ENCODE measurements around the gene KRT26. TPM values are rescaled to one million over a fixed set of nuclear protein-coding genes. Genes with fewer than 3 reads are reported as not detected.

The KRT26 gene
- total RNA-seq, 1 experiment from 2014 or later: not detected

- CTCF ChIA-PET: interaction anchor here (0.7 to 1.8 kb wide), 6 partner anchors 9 to 167 kb away, joined by 3 to 5 read pairs (median 4); partner anchors contain the start of gene KRT26
- Mint-ChIP-seq H3K9me3 (ENCODE audit: low read depth, unreplicated experiment) (no peaks in the 10 kb centered on the region), H3K36me3 (ENCODE audit: insufficient read depth, unreplicated experiment) (no peaks in the 10 kb centered on the region), H3K4me1 (ENCODE audit: low read depth, unreplicated experiment) (no peaks in the 10 kb centered on the region), H3K27me3 (ENCODE audit: unreplicated experiment) (peaks cover 42% of the 10 kb centered on the region), H3K4me3 (ENCODE audit: low read depth, unreplicated experiment) (no peak within 1 kb of the TSS), H3K27ac (ENCODE audit: unreplicated experiment) (no peak within 1 kb of the TSS)
- no TSS peak for BruUV-seq (replicated peaks)
- intact Hi-C loops (cut with micrococcal nuclease; ENCODE audit: unreplicated experiment): no loop called here
- TF ChIP-seq CTCF (IDR thresholded peaks at IDR 0.05; ENCODE audit: unreplicated experiment): no peak
- DNase-seq: no peak
Measured at GRCh38 chr17:40782450-40782849, 10.4 kb upstream of the KRT26 start, which contains the start of gene KRT27. Gene KRT27, minus strand, starts transcription at chr17:40782550. Its CDS starts 57 bp downstream, at chr17:40782493.

- TF ChIP-seq CTCF (IDR thresholded peaks at IDR 0.05; ENCODE audit: unreplicated experiment): no peak
- H3K4me1 Mint-ChIP-seq (ENCODE audit: low read depth, unreplicated experiment): no peaks in the 10 kb centered on the region
Measured at GRCh38 chr17:40779181-40779909, 7.3 kb upstream of the KRT26 start.

GRCh38 chr17:40778461-40778860 is 6.5 kb upstream of the KRT26 start:
- no peak overlapping the region for H3K4me3 Mint-ChIP-seq (ENCODE audit: low read depth, unreplicated experiment)
- H3K27me3 Mint-ChIP-seq (ENCODE audit: unreplicated experiment): peaks cover 69% of the 10 kb centered on the region
- H3K27ac Mint-ChIP-seq (ENCODE audit: unreplicated experiment): no peak overlapping the region

More at GRCh38 chr17:40779181-40779909, 7.3 kb upstream of the KRT26 start:
- Mint-ChIP-seq H3K9me3 (ENCODE audit: low read depth, unreplicated experiment) (no peaks in the 10 kb centered on the region), H3K27ac (ENCODE audit: unreplicated experiment) (no peak overlapping the region), H3K27me3 (ENCODE audit: unreplicated experiment) (peaks cover 72% of the 10 kb centered on the region), H3K36me3 (ENCODE audit: insufficient read depth, unreplicated experiment) (no peaks in the 10 kb centered on the region), H3K4me3 (ENCODE audit: low read depth, unreplicated experiment) (no peak overlapping the region)
- BruUV-seq (replicated peaks): no TSS peak
- intact Hi-C loops (cut with micrococcal nuclease; ENCODE audit: unreplicated experiment): no loop called here
- no peak for DNase-seq
- CTCF ChIA-PET: interaction anchor here (0.5 to 1.6 kb wide), 8 partner anchors 12 to 704 kb away, joined by 3 to 8 read pairs (median 3); partner anchors contain the start of genes KRT222 and KRT25

GRCh38 chr17:40777971-40778370 is 6.0 kb upstream of the KRT26 start:
- H3K27me3 Mint-ChIP-seq (ENCODE audit: unreplicated experiment): peaks cover 68% of the 10 kb centered on the region
- H3K9me3 Mint-ChIP-seq (ENCODE audit: low read depth, unreplicated experiment): no peaks in the 10 kb centered on the region
- no peak for TF ChIP-seq CTCF (IDR thresholded peaks at IDR 0.05; ENCODE audit: unreplicated experiment)
- intact Hi-C loops (cut with micrococcal nuclease; ENCODE audit: unreplicated experiment): no loop called here
- no TSS peak for BruUV-seq (replicated peaks)
- no peak overlapping the region for H3K27ac Mint-ChIP-seq (ENCODE audit: unreplicated experiment)
- H3K36me3 Mint-ChIP-seq (ENCODE audit: insufficient read depth, unreplicated experiment): no peaks in the 10 kb centered on the region
- CTCF ChIA-PET: interaction anchor here (0.6 to 1.8 kb wide), 7 partner anchors 11 to 912 kb away, joined by 3 to 5 read pairs (median 3); no protein-coding TSS in a partner anchor
- no peaks in the 10 kb centered on the region for H3K4me1 Mint-ChIP-seq (ENCODE audit: low read depth, unreplicated experiment)
- H3K4me3 Mint-ChIP-seq (ENCODE audit: low read depth, unreplicated experiment): no peak overlapping the region
- DNase-seq: no peak

More at GRCh38 chr17:40778461-40778860, 6.5 kb upstream of the KRT26 start:
- Mint-ChIP-seq H3K36me3 (ENCODE audit: insufficient read depth, unreplicated experiment) (no peaks in the 10 kb centered on the region), H3K4me1 (ENCODE audit: low read depth, unreplicated experiment) (no peaks in the 10 kb centered on the region), H3K9me3 (ENCODE audit: low read depth, unreplicated experiment) (no peaks in the 10 kb centered on the region)
- CTCF ChIA-PET: interaction anchor here (0.5 to 1.6 kb wide), 7 partner anchors 11 to 912 kb away, joined by 3 read pairs; partner anchors contain the start of gene KRT25
- TF ChIP-seq CTCF (IDR thresholded peaks at IDR 0.05; ENCODE audit: unreplicated experiment): no peak
- BruUV-seq (replicated peaks): no TSS peak
- intact Hi-C loops (cut with micrococcal nuclease; ENCODE audit: unreplicated experiment): no loop called here
- DNase-seq: no peak

Data from Calu3 (cell line).